NCI-H2029 (cell line): Measurements from ENCODE around the gene PPP2R2B.

ENCODE experiments used
- DNase-seq: peaks from one replicate; lab custom pipeline; 2025; lab: John Stamatoyannopoulos, UW

The PPP2R2B gene

DNA sequence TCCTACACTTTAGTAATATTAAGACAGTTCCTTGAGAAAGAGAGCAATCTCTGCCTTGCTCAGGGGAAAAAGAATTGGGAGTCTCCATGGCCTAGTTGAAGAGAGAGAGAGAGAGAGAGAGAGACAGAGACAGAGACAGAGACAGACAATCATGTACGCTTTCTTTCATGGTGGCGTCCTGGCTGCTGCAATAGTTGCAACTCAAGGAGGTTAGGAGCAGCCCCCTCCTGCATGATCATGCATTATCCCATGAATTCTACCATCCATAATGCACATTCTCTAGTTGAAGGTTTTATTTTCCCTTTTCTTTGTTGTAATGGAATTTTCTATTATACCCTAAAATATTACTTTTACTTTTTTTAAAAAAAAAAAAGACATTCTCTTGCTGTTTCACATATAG is 50.7 kb downstream of the PPP2R2B start:
- no peak for DNase-seq

GRCh38 chr5:146825033-146825432 is 53.5 kb downstream of the PPP2R2B start:
- no peak for DNase-seq

DNA sequence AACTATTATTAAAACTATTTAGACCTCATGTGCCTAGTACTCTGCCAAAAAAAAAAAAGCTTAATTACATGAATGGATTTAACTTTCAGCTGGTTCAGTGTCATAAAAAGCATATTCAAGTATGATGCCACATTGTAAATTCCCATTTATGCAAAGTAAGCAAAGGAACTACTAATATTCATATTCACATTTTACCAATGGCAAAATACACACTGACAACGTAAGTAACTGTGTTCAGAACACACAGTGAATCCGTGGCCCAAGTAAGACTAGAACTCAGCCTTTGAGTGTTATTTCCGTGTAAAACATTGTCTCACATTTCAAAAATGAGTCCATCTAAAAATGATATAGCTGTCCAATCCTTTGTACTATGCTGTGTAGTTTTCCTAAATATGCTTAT is 56.8 kb downstream of the PPP2R2B start:
- no peak for DNase-seq

- no peak for DNase-seq
Observed at GRCh38 chr5:146820987-146821386, 57.6 kb downstream of the PPP2R2B start.

GRCh38 chr5:146818822-146819221 is 59.7 kb downstream of the PPP2R2B start:
- DNase-seq = no peak

GRCh38 chr5:146817973-146818372 is 60.6 kb downstream of the PPP2R2B start:
- DNase-seq = no peak

DNA sequence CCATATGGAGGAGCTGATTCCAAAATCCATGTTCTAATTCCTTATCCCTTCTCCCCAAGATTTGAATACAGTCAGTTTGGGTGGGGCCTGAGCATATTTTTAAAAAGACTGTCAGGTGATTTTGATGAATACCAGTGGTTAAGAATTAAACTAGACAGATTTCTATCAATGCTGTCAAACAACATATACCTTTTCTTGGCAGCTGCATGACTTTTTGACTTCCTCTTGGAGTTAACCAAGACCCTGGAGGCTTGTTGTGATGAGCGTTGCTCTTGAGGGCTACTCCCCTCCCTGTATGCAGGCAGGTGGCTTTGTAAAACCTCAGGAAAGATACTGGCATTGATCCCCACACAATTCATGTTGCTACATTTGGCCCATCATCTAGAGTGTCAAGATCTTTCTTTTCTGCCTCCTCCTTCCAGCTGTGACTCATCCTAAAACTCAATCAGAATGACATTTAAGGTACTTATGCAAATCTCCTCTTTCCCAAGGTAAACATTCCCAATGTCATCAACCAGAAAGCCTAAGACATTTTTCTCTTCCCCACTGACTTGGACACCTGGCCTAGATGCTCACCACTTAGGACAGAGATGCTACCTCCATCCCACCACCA is 61.7 kb downstream of the PPP2R2B start:
- no peak for DNase-seq

- DNase-seq = no peak
Observed at GRCh38 chr5:146815411-146815810, 63.1 kb downstream of the PPP2R2B start.

DNA sequence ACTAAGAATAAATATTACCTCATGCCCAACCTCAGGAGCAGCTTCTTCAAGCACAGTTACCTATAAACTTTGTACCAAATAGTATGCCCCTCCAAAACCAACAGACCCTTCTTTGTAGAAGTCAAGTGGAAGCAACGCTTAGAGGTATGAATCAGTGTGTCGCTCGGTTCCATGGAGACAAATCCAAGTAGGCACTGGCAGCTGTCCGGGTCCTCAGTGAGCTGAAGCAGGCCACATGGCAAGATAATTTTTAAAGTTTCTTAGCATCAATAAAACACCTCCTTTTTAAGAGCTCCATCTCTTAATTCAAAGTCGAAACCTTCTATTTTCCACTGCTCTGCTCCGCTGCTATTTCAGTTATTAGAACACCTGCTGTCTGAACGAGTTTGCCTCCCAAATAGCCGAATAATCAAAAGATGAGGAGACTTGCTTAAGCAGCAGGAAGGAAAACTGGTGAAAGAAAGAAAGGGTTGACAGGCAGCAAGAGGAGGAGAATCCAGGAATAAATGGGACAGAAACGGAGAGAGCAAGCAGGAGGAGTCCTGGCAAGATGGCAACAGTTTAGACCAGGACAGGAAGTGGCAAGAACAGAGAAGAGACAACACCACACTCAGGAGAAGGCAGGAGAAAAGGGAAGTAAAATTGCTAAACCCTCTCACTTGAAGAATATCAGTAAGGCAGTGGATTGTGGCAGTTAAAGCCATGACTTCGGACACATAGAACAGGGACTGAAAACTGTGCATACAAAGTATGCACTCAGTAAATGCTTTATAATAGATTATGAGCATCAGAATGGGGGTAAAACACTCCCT is 65.0 kb downstream of the PPP2R2B start:
- no peak for DNase-seq

DNA sequence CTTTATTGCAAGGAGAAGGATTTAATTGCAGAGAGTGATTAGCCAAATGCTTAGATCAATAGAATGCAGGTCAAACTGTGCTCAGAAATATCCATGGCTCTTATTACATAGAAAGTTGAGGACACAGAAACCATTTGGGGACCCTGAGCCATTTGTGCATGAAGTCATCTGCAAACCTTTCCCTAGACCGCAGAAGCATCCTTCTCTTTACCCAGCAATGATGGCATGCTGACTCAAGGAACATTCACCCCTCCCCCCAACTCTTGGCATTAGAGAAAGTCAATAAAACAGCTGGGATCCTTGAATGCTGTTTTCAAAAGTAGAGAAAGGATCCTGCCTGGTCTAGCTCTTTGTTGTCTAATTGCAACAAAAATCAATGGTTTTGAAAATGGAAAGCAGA is 73.5 kb downstream of the PPP2R2B start:
- DNase-seq = no peak

GRCh38 chr5:146802945-146803522 is 75.5 kb downstream of the PPP2R2B start:
- no peak for DNase-seq

DNA sequence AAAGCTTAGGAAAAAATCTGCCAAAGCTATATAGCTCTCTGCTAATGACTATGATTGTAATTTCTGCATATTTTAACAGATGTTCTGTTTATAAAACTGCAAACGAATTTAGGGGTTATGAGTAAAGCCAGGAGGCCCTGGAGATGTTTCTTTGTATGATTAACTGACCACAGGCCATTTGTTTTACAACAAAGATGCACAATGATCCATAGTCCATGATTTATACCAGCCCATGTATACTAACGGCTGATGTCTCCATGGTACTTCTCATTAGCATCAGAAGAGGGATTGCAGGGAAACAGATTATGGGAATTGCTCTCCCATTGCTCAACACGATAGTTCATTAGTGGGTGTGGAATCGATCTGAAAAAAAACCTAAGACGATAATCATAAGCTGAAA is 78.9 kb downstream of the PPP2R2B start:
- DNase-seq = no peak

GRCh38 chr5:146799231-146799630 is 79.3 kb downstream of the PPP2R2B start:
- no peak for DNase-seq

GRCh38 chr5:146797658-146798057 is 80.9 kb downstream of the PPP2R2B start:
- peak; percentile 18 for DNase-seq

- no peak for DNase-seq
Observed at GRCh38 chr5:146796911-146797310, 81.6 kb downstream of the PPP2R2B start.

GRCh38 chr5:146796144-146796543 is 82.4 kb downstream of the PPP2R2B start:
- DNase-seq = no peak

DNA sequence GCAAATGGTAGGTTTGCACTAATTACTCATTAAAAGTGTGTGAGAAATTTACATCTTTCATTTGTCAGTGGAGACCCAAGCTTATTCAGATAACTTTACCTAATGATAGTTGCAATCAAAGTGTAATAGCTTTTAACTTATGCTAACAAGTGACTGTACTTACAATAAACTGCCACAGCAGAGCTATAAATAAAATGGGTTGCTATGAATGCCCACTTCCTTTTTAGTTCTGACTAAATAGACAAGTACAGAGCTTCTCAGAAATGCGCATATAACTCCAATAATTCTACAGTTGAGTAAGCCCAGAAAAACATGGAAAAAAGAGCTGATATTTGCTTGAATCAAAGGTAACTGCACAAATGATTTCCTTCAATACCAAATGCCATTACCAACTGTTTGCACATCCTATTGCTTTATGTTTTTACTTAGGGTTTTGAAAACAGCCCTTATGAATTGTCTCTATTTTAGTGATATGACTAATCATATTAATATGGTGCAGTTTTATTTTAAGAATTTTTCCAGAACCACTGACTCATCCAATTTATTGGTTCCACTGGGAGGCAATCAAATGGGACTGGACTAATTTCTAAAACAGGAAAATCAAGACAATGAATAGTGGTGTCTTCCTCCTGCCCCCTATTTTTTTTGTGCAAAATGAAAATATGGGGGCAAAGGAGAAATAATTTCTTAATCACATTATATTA is 84.1 kb downstream of the PPP2R2B start:
- no peak for DNase-seq

DNA sequence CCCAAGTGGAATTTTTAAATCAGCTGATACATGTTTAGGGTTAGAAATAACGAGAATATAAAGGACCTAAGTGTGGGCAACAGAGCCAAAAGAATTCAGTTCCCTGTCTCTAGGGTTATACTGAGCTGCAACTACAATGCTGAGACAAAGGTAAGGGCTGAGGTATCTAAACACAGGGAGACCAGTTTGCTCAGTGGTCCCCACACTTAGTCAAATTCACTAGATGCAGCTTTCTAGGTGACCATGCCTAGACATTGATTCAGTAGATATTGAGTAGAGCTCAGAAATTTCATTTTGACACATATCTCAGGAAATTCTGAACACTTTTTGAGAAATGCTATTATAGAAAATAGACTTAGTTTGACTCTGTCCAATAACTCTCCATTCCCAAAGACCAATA is 84.8 kb downstream of the PPP2R2B start:
- no peak for DNase-seq

DNA sequence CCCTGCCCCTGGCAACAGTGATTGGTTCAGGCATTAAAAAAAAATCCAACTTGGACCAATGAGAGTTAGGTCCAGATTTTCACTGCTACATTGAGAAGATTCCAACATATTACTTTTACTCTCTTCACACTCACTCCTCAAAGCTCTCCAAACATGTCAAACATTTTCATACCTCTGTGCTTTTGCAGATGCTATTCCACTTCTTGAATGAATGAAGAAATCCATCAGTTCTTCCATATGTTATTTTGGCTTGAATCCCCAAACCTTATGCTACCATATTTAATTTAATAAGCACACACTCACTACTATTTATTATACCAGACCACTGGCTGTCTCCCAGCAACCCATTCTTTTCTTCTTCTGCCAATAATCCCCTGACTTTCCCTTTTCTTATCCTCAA is 87.1 kb downstream of the PPP2R2B start:
- DNase-seq = no peak

GRCh38 chr5:146789712-146790653 is 88.6 kb downstream of the PPP2R2B start:
- no peak for DNase-seq

DNA sequence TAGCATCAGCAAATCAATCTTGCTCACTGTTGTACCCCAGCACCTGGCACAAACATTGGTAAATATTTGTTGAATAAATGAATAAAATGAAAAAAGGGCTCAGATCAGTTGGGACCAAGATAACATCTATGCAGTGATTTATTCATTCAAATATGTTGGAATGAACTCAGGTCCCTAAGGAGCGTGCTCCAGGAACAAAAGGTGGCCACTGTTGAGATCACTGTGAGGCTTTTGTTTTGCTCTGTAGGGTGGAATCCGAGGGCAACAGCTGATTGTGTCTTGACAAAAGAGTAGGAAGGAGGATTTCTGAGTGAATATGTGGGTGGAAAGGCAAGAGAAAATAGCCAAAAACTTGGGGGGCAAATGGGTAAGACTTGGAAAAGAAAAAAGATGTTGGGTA is 89.7 kb downstream of the PPP2R2B start:
- no peak for DNase-seq

GRCh38 chr5:146785065-146785464 is 93.5 kb downstream of the PPP2R2B start:
- DNase-seq = no peak
